NCI-H2029 (cell line): Measurements from ENCODE around the gene MISFA.
A peak's percentile ranks its signal among the peaks of the same experiment; 100 is the strongest.
"Not testable (repeated sequence)": the region's sequence is repeated elsewhere in the genome, so short reads cannot be mapped to it uniquely, and the experiment has no call there.

ENCODE experiments used
- DNase-seq: peaks from one replicate; lab custom pipeline; 2025; lab: John Stamatoyannopoulos, UW

The MISFA gene

DNA sequence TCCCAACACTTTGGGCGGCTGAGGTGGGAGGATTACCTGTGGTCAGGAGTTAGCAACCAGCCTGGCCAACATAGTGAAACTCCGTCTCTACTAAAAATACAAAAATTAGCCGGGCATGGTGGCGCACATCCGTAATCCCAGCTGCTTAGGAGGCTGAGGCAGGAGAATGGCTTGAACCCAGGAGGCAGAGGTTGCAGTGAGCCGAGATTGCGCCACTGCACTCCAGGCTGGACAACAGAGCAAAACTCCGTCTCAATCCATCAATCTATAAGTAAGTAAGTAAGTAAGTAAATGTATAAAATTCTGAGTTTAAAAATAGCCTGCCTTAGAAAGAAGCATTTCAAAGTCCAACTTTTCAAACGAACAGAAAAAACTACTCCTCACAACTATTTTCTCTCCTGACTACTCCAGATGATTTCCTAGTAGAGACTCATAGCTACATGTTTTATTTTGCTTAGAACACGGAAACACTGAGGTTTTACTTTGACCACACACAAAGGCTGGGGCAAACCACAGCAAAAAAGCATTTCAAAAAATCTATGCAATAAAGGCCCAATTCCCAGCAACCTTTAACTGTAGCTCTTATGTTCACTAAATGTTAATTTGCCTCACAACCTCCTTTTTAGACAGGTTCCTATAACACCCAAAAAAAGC lies 18.2 kb downstream of the MISFA start:
- no peak for DNase-seq

GRCh38 chr11:18618342-18619025 lies 18.9 kb downstream of the MISFA start:
- no peak for DNase-seq

GRCh38 chr11:18623707-18624106 lies 24.1 kb downstream of the MISFA start:
- no peak for DNase-seq

- no peak for DNase-seq
Measured at GRCh38 chr11:18624161-18624560, 24.6 kb downstream of the MISFA start.

DNA sequence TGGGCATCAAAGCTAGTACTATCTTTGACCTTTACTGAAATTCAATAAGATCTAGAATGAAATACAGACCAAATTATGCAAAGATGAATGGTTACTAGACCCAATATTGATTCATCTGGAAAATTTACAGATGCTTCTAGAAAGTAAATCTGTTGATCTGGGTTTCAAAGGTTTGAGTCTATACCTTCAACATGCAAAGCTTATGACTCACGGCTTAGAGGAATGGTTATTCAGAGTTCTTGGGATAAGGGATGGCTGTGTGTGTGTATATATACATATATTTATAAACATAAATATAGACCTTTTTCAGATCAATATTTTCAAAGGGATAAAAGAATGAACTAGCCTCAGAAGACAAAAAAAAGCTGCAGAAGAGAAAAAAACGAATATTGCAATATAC lies 33.3 kb downstream of the MISFA start:
- DNase-seq = no peak

GRCh38 chr11:18633256-18634139 lies 33.9 kb downstream of the MISFA start:
- peak; percentile 2 for DNase-seq

- DNase-seq = peak; percentile 99
Measured at GRCh38 chr11:18634140-18635032, 34.8 kb downstream of the MISFA start, which contains the start of gene SPTY2D1. Gene SPTY2D1, minus strand, starts transcription at chr11:18634342. Its CDS starts 85 bp downstream, at chr11:18634257.

DNA sequence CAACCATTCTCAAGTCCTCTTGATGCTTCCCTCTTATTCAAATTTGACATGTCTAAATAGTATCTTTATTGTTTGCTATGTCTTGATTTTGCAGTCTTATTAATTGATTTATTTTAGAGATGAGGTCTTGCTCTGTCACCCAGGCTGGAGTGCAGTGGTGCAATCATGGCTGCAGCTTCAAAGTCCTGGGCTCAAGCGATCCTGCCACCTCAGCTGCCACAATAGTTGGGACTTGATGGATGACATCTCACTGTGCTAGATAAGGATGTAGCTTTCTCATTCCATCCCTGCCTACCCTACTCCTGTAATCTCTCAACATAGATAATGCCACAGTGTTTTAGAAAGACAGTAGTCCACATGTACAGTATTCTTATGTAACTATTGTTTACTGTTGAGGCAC lies 42.1 kb downstream of the MISFA start:
- DNase-seq = no peak

DNA sequence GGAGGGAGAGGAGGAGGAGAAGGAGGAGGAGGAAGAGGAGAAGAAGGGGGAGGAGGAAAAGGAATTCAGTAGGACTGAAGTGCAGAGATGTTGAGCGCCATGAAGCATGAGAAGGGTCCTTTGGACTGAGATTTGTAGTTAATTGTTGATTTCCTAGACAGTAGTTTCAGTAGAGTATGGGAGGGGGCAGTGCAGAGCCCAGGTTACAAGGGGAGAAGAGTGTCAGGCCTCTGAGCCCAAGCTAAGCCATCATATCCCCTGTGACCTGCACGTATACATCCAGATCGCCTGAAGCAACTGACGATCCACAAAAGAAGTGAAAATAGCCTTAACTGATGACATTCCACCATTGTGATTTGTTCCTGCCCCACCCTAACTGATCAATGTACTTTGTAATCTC lies 43.4 kb downstream of the MISFA start:
- not testable (repeated sequence) for DNase-seq

DNA sequence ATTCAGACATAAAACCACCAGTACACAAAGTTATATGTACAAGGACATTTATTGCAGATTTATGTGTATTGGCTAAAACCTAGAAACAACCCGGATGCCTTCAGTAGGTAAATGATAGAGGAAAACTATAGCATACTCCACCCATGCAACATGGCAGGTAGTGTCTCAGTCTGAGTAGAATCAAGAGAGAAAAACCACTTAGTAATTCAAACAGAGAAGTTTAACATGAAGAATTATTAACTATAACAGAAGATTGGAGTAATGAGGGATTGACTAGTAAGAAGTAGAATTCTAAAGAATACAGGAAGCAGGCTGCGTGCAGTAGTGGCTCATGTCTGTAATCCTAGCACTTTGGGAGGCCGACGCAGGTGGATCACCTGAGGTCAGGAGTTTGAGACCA lies 50.8 kb downstream of the MISFA start:
- DNase-seq = no peak

DNA sequence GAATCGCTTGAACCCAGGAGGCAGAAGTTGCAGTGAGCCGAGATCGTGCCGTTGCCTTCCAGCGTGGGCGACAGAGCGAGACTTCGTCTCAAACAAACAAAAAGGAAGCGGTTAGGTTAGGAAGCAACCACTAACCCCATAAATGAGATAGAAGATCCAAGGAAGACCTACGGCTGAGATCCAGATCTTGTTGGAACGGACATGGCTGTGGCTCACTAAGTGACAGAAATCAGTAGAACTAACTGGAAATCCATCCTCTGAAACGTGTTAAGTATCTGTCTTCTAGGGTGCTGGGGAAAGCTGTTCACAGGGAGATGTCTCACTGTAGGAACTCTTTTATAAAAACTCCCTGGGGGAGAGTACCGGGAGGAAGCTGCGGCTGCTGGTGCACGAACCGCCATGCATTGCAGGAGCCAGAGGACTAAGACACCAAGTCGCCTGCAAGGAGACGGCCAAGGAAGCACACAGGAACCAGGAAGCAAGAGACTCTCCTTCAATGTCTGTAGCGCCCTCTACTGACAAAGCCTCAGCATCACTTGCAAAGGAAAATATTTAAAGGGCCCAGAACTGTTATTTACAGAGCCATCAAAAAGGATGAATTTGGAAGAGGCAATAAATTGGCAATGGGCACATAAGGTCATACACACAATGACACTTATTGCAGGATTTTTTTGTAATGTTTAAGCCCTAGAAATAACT lies 51.4 kb downstream of the MISFA start:
- peak; percentile 5 for DNase-seq
